Amniotic epithelial cell (primary cell): ENCODE measurements around the gene FBN3.
"Not testable (repeated sequence)": the region's sequence is repeated elsewhere in the genome, so short reads cannot be mapped to it uniquely, and the experiment has no call there.

Experiments
- DNase-seq: peaks from one replicate; pipeline ENCODE4 v3.0.0-alpha.2; 2010; ENCODE audit warnings: low read depth

FBN3 gene

DNA sequence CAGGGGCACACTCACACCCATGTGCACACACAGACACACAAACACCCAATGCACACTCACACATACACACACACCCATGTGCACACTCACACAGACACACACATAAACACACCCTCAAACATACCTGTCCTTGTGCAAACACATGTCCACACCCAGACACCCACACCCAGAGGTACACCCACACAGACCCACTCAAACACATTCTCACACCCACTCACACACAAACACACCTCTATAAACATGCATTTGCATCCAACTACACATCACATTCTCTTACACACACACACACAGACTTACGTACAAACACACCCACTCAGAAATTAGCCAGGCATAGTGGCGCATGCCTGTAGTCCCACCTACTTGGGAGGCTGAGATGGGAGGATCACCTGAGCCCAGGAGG lies 31.4 kb downstream of the FBN3 start:
- DNase-seq = no peak

GRCh38 chr19:8116437-8117293 lies 32.7 kb downstream of the FBN3 start:
- DNase-seq = no peak

GRCh38 chr19:8115805-8116396 lies 33.5 kb downstream of the FBN3 start:
- DNase-seq = no peak

DNA sequence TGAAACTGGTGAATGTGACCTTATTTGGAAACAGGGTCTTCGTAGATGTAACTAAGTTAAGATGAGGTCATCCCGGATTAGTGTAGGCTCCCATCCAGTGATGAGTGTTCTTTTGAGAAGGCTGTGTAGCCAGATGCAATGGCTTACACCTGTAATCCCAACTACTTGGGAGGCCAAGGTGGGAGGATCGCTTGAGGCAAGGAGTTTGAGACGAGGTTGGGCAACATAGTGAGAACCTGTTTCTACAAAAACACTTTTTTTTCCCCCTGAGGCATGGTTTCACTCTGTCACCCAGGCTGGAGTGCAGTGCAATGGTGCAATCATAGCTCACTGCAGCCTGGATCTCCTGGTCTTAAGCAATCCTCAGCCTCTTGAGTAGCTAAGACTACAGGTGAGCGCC lies 36.4 kb downstream of the FBN3 start:
- DNase-seq = no peak

- no peak for DNase-seq
These were observed 38.0 kb downstream of the FBN3 start for GRCh38 chr19:8111376-8111775.

DNA sequence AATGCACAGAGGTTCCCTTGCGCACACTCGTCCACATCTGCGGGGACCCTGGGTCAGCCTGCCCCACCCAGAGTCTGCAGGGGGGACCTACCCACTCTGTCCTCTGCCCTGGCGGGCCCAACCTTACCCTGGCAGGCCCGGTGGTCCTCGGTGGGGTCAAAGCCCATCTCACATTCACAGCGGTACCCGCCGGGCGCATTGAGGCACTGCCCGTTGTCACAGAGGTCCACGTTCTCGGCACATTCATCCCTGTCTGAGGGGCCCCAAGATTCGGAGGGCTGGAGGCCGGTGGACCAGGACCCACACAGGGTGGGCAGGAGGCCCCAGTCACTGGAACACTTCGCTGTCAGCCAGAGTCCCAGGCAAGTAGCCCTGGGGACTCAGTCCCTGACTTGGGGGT lies 38.5 kb downstream of the FBN3 start:
- DNase-seq = no peak

- no peak for DNase-seq
These were observed 39.3 kb downstream of the FBN3 start for GRCh38 chr19:8109890-8110662.

- DNase-seq = no peak
These were observed 39.9 kb downstream of the FBN3 start for GRCh38 chr19:8109455-8109854.

DNA sequence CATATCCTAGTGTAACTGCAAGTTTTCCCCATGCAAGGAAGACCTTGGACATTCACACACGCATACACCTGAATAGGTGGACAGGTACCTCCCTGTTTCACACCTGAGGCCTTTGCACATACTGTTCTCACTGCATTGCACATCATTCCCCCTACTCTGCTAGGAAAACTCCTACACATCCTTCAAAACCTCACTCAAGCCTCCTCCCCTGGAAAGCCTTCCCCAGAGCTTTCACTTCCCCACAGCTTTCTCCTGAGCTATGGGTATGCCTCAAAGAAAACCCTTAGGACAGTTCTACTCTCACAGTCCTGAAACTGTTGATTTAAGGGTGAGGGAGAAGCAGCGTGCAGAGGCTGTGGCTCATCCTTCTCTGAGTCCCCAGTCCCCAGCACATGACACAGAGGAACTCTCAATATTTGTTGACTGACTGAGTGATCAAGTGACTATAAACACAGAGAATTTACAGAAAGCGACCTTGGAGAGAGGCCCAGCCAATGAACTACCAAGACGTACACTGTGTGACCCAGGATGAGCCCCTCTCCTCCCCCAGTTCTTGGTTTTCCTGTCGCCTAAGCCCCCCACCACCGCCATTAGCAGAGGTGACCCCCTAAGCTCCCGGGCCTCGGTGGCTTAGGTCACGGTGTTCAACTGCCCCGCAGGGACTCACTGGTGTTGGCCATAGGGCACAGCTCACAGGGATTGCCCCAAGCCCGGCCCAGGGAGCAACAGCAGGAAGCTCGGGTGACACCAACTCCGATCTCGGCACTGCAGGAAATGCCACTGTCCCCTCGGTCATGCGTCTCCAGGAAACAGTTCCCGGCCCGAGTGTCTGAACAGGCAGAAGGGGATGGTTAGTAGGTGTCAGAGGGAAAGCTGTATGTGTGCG lies 40.6 kb downstream of the FBN3 start:
- no peak for DNase-seq

DNA sequence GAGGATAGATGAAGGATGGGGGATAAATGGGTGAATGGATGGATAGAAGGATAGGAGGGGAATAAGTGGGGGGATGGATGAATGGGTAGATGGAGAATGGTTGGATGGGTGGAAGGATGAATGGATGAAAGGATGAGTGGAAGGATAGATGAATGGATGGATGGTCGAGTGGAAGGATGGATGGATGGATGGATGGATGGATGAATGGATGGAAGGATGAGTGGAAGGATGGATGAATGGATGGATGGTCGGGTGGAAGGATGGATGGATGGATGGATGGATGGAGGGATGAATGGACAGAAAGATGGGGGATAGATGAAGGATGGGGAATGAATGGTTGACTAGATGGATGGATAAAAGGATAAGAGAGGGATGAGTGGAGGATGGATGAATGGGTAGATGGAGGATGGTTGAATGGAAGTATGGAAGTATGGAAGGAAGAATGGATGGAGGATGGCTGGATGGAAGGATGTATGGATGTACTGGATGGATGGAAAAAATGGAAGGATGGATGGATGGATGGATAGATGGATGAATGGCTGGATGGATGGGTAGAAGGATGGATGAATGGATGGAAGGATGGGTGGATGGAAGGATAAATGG lies 42.0 kb downstream of the FBN3 start:
- no peak for DNase-seq

- no peak for DNase-seq
These were observed 43.9 kb downstream of the FBN3 start for GRCh38 chr19:8105471-8105870.

- not testable (repeated sequence) for DNase-seq
These were observed 47.5 kb downstream of the FBN3 start for GRCh38 chr19:8101910-8102309.

DNA sequence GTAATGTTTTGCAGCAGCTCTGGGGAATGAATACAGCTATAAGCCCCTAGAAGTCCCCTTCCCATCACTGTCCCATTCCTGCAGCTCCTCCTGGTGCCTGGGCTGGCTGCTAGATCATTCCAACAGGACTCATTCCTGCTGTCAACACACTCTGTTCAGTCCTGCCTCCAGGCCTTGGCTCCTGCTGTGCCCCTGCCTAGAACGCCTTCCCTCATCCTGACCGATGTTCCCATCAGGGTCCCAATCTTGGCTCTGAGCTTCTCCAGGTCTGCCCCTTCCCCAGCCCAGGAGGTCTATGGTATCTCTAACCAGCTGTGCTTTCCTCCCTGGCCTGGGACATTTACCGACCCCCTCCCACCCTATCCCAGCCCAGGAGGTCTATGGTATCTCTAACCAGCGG lies 48.1 kb downstream of the FBN3 start:
- DNase-seq = no peak

GRCh38 chr19:8097681-8098567 lies 51.5 kb downstream of the FBN3 start:
- no peak for DNase-seq

DNA sequence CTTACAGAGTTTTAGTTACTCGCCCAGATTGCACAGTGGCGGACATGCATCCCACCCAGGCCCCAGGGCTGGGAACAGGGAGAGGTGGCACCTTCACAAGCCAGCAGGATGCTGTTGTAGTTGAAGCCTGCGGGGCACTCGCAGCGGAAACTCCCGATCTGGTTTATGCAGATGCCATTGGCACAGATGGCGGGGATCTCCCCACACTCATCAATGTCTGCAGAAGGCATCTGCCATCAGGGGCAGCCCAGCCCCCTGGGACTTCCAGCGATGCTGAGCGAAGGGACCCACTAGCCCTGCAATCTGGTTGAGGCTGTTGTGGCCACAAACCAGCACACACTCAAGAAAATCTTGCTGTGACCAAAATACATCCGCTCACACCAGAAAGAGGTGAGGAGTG lies 52.2 kb downstream of the FBN3 start:
- DNase-seq = no peak

DNA sequence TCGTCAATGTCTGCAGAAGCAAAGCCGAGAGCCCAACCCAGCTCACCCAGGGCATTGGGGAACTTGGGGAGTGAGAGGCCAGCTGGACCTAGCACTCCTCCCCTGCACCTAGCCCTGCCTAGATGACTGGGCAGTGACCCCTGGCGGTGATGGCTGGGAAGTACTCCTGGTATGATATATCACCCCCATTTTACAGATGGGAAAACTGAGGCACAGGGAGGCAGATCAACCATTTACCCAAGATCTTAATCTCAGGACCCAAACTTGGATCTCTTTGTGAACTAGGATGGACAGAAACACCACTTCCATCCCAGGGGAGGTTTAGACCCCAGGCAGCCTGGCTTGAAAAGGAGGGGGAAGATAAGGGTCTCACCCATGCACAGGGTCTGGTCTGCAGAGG lies 53.3 kb downstream of the FBN3 start:
- DNase-seq = no peak

DNA sequence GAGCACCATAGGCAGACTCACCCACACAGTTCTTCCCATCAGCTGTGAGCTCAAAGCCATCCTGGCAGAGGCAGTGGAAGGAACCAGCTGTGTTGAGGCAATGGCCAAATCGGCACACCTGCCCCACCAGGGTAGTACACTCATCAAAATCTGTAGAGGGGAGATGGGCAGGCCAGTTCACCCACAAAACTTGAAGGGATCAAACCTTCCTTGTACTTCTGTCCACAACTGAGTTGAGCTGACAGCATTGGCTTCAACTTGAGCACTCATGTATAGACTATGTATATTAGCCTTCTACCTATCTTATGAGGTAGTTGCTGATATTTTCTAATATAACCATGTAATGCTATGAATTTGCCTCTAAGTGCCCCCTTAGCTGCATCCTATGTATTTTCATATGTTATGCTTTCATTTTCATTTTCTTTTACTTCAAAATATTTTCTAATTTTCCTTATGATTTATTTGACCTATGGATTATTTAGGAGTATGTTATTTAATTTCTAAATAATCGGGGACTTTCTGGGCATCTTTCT lies 54.0 kb downstream of the FBN3 start:
- no peak for DNase-seq

DNA sequence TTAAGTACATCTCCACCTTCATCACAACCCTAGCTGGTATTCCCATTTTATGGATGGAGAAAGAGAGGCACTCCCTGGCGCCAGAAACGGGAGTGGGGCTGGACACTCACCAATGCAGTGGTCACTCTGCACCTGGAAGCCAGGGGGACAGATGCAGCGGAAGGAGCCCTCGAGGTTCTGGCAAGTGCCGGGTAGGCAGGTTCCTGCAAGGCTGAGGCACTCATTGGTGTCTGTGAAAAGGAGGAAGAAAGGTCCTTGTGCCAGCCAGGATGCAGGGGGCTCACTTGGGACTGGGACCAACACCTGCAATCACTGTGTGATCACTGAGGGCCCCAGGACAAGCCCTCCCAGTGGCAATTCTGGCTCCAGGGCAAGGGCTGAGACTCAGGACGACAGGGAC lies 55.1 kb downstream of the FBN3 start:
- DNase-seq = no peak

GRCh38 chr19:8093740-8094139 lies 55.7 kb downstream of the FBN3 start:
- DNase-seq = no peak

DNA sequence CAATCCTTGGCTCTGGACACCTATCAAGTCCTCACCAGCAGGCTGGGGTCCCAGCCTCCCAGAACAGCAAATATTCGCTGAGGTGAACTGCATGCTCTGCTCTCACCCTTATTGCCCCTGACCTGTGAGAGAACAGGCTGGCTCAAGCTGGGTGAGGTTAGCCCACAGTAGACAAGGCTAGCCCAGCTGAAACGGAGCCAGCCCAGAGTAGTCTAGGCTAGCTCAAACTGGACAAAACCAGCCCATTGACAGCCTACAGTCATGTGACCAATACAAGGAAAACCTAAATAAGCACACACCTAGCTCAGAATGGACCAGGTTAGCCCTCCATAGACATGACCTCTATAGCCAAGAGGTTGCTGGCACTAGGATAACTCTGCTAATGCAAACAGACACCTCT lies 58.4 kb downstream of the FBN3 start:
- no peak for DNase-seq
